IMR-90 (cell line): ENCODE results near the gene DGKB. TPM values are rescaled to one million over a fixed set of nuclear protein-coding genes. Genes with fewer than 3 reads are reported as not detected.

Experiments used
- ATAC-seq: fragments of 200-7000 bp; cut with Tn5 transposase; 2 replicates; pipeline ENCODE4 v1.9.1; 2020; ENCODE audit warnings: low read depth, mild to moderate bottlenecking, moderate library complexity
- BruUV-seq: library from RNA; stranded (reverse); fragments of 400-500 nt; replicated peaks from 2 replicates; lab custom pipeline; 2021; lab: Mats Ljungman, UMichigan
- CTCF ChIA-PET: fragments of 300-600 bp; formaldehyde crosslinking; extraction: SDS; loops from one replicate; lab custom pipeline; 2021; ENCODE audit warnings: antibody characterized with exemption; lab: Yijun Ruan, JAX
- POLR2A ChIA-PET: fragments of 300-600 bp; sonication (Branson Sonifier 250); formaldehyde crosslinking; loops from one replicate; lab custom pipeline; 2022; ENCODE audit warnings: antibody characterized with exemption; ENCODE audit not compliant: unreplicated experiment; lab: Charles Lee
- DNase-seq: peaks from one replicate; pipeline ENCODE4 v3.0.0; 2013
- H2AFZ ChIP-seq: replicated peaks from 2 replicates; pipeline ENCODE3; 2013; ENCODE audit warnings: low read length, mild to moderate bottlenecking; ENCODE audit not compliant: poor library complexity
- H2AK5ac ChIP-seq: 2 replicates; pipeline ENCODE4 v1.6.1; 2013; ENCODE audit warnings: low read depth, low read length, inconsistent platforms
- H2AK9ac ChIP-seq: replicated peaks from 2 replicates; pipeline ENCODE3; 2013; ENCODE audit warnings: mild to moderate bottlenecking, low read depth, low read length, moderate library complexity; ENCODE audit not compliant: poor library complexity
- H2BK120ac ChIP-seq: 2 replicates; pipeline ENCODE4 v1.6.1; 2013; ENCODE audit warnings: low read depth, low read length, inconsistent platforms
- H2BK15ac ChIP-seq: 3 replicates; pipeline ENCODE4 v1.6.1; 2013; ENCODE audit warnings: low read depth, low read length, inconsistent platforms
- H2BK20ac ChIP-seq: 2 replicates; pipeline ENCODE4 v1.6.1; 2013; ENCODE audit warnings: low read depth, mild to moderate bottlenecking, inconsistent platforms, low read length, moderate library complexity
- H2BK5ac ChIP-seq: 2 replicates; pipeline ENCODE4 v1.6.1; 2013; ENCODE audit warnings: mild to moderate bottlenecking, low read depth, low read length, inconsistent platforms; ENCODE audit not compliant: poor library complexity, severe bottlenecking
- H3K14ac ChIP-seq: replicated peaks from 2 replicates; pipeline ENCODE4 v1.6.1; 2013; ENCODE audit warnings: low read depth, low read length, inconsistent platforms
- H3K18ac ChIP-seq: 2 replicates; pipeline ENCODE4 v1.6.1; 2013; ENCODE audit warnings: low read depth, low read length, control low read depth
- H3K23ac ChIP-seq: 2 replicates; pipeline ENCODE4 v1.6.1; 2013; ENCODE audit warnings: low read depth, low read length, inconsistent platforms
- H3K27ac ChIP-seq: 2 replicates; pipeline ENCODE4 v1.5.1; 2013; ENCODE audit warnings: mild to moderate bottlenecking, control low read depth, low read length; ENCODE audit not compliant: insufficient read depth
- H3K27me3 ChIP-seq: 2 replicates; pipeline ENCODE4 v1.6.1; 2013; ENCODE audit warnings: low read length; ENCODE audit not compliant: control insufficient read depth, insufficient read depth
- H3K36me3 ChIP-seq: 2 replicates; pipeline ENCODE4 v1.6.1; 2013; ENCODE audit warnings: low read length, mixed read lengths; ENCODE audit not compliant: control insufficient read depth, insufficient read depth
- H3K4ac ChIP-seq: 2 replicates; pipeline ENCODE4 v1.6.1; 2013; ENCODE audit warnings: low read depth, low read length, inconsistent platforms
- H3K4me1 ChIP-seq: 2 replicates; pipeline ENCODE4 v1.6.1; 2013; ENCODE audit warnings: low read length, mixed read lengths; ENCODE audit not compliant: control insufficient read depth, insufficient read depth
- H3K4me2 ChIP-seq: 2 replicates; pipeline ENCODE4 v1.6.1; 2013; ENCODE audit warnings: low read depth, mild to moderate bottlenecking, control low read depth, low read length, moderate library complexity
- H3K4me3 ChIP-seq: 2 replicates; pipeline ENCODE4 v1.5.1; 2013; ENCODE audit warnings: low read depth, mild to moderate bottlenecking, control low read depth, low read length, moderate library complexity; ENCODE audit not compliant: insufficient read depth
- H3K56ac ChIP-seq: 2 replicates; pipeline ENCODE4 v1.6.1; 2013; ENCODE audit warnings: low read length, inconsistent platforms; ENCODE audit not compliant: insufficient read depth; ENCODE audit errors: extremely low read depth
- H3K79me1 ChIP-seq, 2 experiments: 2 replicates each; pipeline ENCODE4 v1.6.1; 2013; ENCODE audit warnings: low read length in 2 of 2, inconsistent platforms in 1 of 2, low read depth in 1 of 2
- H3K9ac ChIP-seq: 2 replicates; pipeline ENCODE4 v1.6.1; 2013; ENCODE audit warnings: low read depth, low read length, control low read depth
- H3K9me1 ChIP-seq: 2 replicates; pipeline ENCODE4 v1.6.1; 2013; ENCODE audit warnings: low read length, inconsistent platforms; ENCODE audit not compliant: insufficient read depth
- H3K9me3 ChIP-seq: 2 replicates; pipeline ENCODE4 v1.6.1; 2013; ENCODE audit warnings: low read length; ENCODE audit not compliant: control insufficient read depth, insufficient read depth
- H4K20me1 ChIP-seq: 2 replicates; pipeline ENCODE4 v1.6.1; 2013; ENCODE audit warnings: low read length, inconsistent platforms; ENCODE audit not compliant: insufficient read depth
- H4K5ac ChIP-seq: 2 replicates; pipeline ENCODE4 v1.6.1; 2013; ENCODE audit warnings: mild to moderate bottlenecking, low read depth, low read length, control low read depth
- H4K8ac ChIP-seq, 2 experiments: 2 replicates each; pipeline ENCODE4 v1.6.1; 2013; ENCODE audit warnings: low read depth in 2 of 2, low read length in 2 of 2, control low read depth in 1 of 2, inconsistent platforms in 1 of 2
- H4K91ac ChIP-seq: 2 replicates; pipeline ENCODE4 v1.6.1; 2013; ENCODE audit warnings: low read depth, low read length, inconsistent platforms; ENCODE audit not compliant: insufficient read depth
- BHLHE40 ChIP-seq: fragments of 150-350 bp; IDR thresholded peaks from 2 replicates; pipeline ENCODE4 v1.6.1; 2016; ENCODE audit warnings: mild to moderate bottlenecking, low read depth, low read length
- CEBPB ChIP-seq: IDR thresholded peaks from 2 replicates; pipeline ENCODE4 v1.6.1; 2012; ENCODE audit warnings: low read depth, low read length, improper control_type of control experiment
- CHD1 ChIP-seq: IDR thresholded peaks from 2 replicates; pipeline ENCODE4 v1.6.1; 2012; ENCODE audit warnings: low read depth, low read length, improper control_type of control experiment
- CTCF ChIP-seq: conservative IDR thresholded peaks from 2 replicates; pipeline ENCODE4 v1.5.1; 2012; ENCODE audit warnings: mild to moderate bottlenecking, low read depth, low read length, improper control_type of control experiment
- ELK1 ChIP-seq: fragments of 150-350 bp; IDR thresholded peaks from 2 replicates; pipeline ENCODE4 v1.6.1; 2016; ENCODE audit warnings: low read depth, mild to moderate bottlenecking, low read length, moderate library complexity, borderline replicate concordance
- FOS ChIP-seq: fragments of 150-350 bp; IDR thresholded peaks from 2 replicates; pipeline ENCODE4 v1.6.1; 2016; ENCODE audit warnings: low read depth, low read length
- MAFK ChIP-seq: IDR thresholded peaks from 2 replicates; pipeline ENCODE4 v1.6.1; 2012; ENCODE audit warnings: low read depth, low read length, improper control_type of control experiment
- MXI1 ChIP-seq: IDR thresholded peaks from 2 replicates; pipeline ENCODE4 v1.6.1; 2012; ENCODE audit warnings: low read depth, mild to moderate bottlenecking, low read length, moderate library complexity, borderline replicate concordance
- POLR2A ChIP-seq: IDR thresholded peaks from 2 replicates; pipeline ENCODE4 v1.6.1; 2012; ENCODE audit warnings: mild to moderate bottlenecking, low read depth, low read length
- RAD21 ChIP-seq: IDR thresholded peaks from 2 replicates; pipeline ENCODE4 v1.6.1; 2012; ENCODE audit warnings: low read length, improper control_type of control experiment
- RCOR1 ChIP-seq: IDR thresholded peaks from 2 replicates; pipeline ENCODE4 v1.6.1; 2012; ENCODE audit warnings: mild to moderate bottlenecking, low read length, improper control_type of control experiment; ENCODE audit not compliant: insufficient replicate concordance
- SMC3 ChIP-seq: fragments of 150-350 bp; IDR thresholded peaks from 2 replicates; pipeline ENCODE4 v1.6.1; 2016; ENCODE audit warnings: low read depth, mild to moderate bottlenecking, antibody characterized with exemption, low read length, moderate library complexity
- USF2 ChIP-seq: fragments of 150-350 bp; IDR thresholded peaks from 2 replicates; pipeline ENCODE4 v1.6.1; 2017; ENCODE audit warnings: mild to moderate bottlenecking, antibody characterized with exemption, low read length, low read depth
- WGBS, 2 experiments: methylation state at CpG; one replicate each; pipeline versions ENCODE4 v1.1.5 to v1.1.7; 2013; ENCODE audit warnings: missing lambda C conversion rate in 2 of 2; ENCODE audit not compliant: insufficient read length in 1 of 2; ENCODE audit errors: extremely low coverage in 2 of 2; 5-methylcytosine and 5-hydroxymethylcytosine counted together
- dilution Hi-C: fragments of 300-500 bp; cut with HindIII; formaldehyde crosslinking; loops from one replicate; pipeline ENCODE4 v1.14.3; 2018; ENCODE audit warnings: low sequenced_read_pairs; ENCODE audit not compliant: unreplicated experiment
- in situ Hi-C: fragments of 300-500 bp; cut with MboI; formaldehyde crosslinking; loops from 3 replicates; pipeline ENCODE4 v1.14.3; 2019; ENCODE audit warnings: low sequenced_read_pairs, inconsistent platforms, mixed read lengths
- intact Hi-C: fragments of 100-400 bp; cut with micrococcal nuclease; formaldehyde crosslinking; loops from 2 replicates; pipeline ENCODE4 v1.10.0; 2022
- polyA plus RNA-seq, 3 experiments: library from polyadenylated mRNA; depleted of rRNA; stranded (reverse); fragments of >200 nt; gene quantifications; 2 replicates each; pipeline ENCODE4 v1.2.3, GENCODE V29; 2012; ENCODE audit warnings: low replicate concordance in 1 of 3
- total RNA-seq: library from RNA; depleted of rRNA; stranded (reverse); fragments of >200 nt; gene quantifications from 2 replicates; pipeline ENCODE4 v1.2.3, GENCODE V29; 2012

The DGKB gene
- total and polyA plus RNA-seq, 2 of the 4 experiments (the other 2 are of a cell fraction): not detected

GRCh38 chr7:14635955-14636354 is 266.6 kb downstream of the DGKB start:
- Histone ChIP-seq H3K79me1 (no peaks in the 10 kb centered on the region), H2BK120ac (no peak overlapping the region), H4K5ac (no peak overlapping the region), H4K20me1 (no peaks in the 10 kb centered on the region), H4K8ac (no peak overlapping the region), H3K9me1 (no peaks in the 10 kb centered on the region), H3K4me2 (no peak overlapping the region), H3K9ac (no peak overlapping the region), H3K4me1 (no peaks in the 10 kb centered on the region), H3K18ac (no peak overlapping the region), H3K56ac (no peak overlapping the region), H3K14ac (no peak overlapping the region), H2AFZ (no peak overlapping the region), H4K91ac (no peak overlapping the region), H2BK15ac (no peak overlapping the region), H3K23ac (no peak overlapping the region), H3K4ac (no peak overlapping the region), H2BK5ac (no peak overlapping the region), H3K9me3 (no peaks in the 10 kb centered on the region), H3K36me3 (no peaks in the 10 kb centered on the region), H2AK5ac (no peak overlapping the region), H3K27me3 (no peaks in the 10 kb centered on the region), H3K4me3 (no peak overlapping the region), H3K27ac (no peak overlapping the region), H2BK20ac (no peak overlapping the region), H2AK9ac (no peak overlapping the region)
- no peak for ATAC-seq
- CTCF ChIA-PET: no interaction called here
- POLR2A ChIA-PET: no interaction called here
- in situ Hi-C loops (no loop called here), dilution Hi-C loops (no loop called here), intact Hi-C loops (no loop called here)
- no peak for DNase-seq
- TF ChIP-seq CTCF (no peak), POLR2A (no peak), CEBPB (no peak), MXI1 (no peak), RCOR1 (no peak), CHD1 (no peak), FOS (no peak), SMC3 (no peak), USF2 (no peak), ELK1 (no peak), RAD21 (no peak), MAFK (no peak), BHLHE40 (no peak)
- BruUV-seq: no TSS peak
- WGBS, 2 experiments: no CpG with 5 or more reads among the region's 4 CpGs
